Muscle of back (tissue), 13 donors: ENCODE data around the gene PLA2G4D. TPM values are rescaled to one million over a fixed set of nuclear protein-coding genes. Genes with fewer than 3 reads are reported as not detected.
A peak's percentile ranks its signal among the peaks of the same experiment; 100 is the strongest.

Source experiments
- DNase-seq, 3 donors: peaks; one replicate each; pipeline versions ENCODE4 v3.0.0 to v3.0.0-alpha.2; 2013
- long read RNA-seq, 9 donors: transcript quantifications; one replicate each; lab custom pipeline, GENCODE V29; 2026
- polyA plus RNA-seq, 10 donors: library from polyadenylated mRNA; unstranded; fragments of 120-200 nt; gene quantifications; one replicate each; pipeline ENCODE4 v1.2.1, GENCODE V29; 2013; ENCODE audit not compliant: insufficient read length in 10 of 10

The PLA2G4D gene
- polyA plus RNA-seq: under 1 TPM in 9 of 10 donors, not detected in 1; 0.09 to 0.23 (median 0.14) TPM
- long read RNA-seq, donor 1: 0 reads
- long read RNA-seq, donor 2: 0 reads
- long read RNA-seq, donor 3: 0 reads
- long read RNA-seq, donor 4: 0 reads
- long read RNA-seq, donor 5: 0 reads
- long read RNA-seq, donor 6: 0 reads
- long read RNA-seq, donor 7: 0 reads
- long read RNA-seq, donor 8: 0 reads
- long read RNA-seq, donor 9: 0 reads

- DNase-seq: no peak
Measured at GRCh38 chr15:42094512-42094963, at the start of gene PLA2G4D. Gene PLA2G4D, minus strand, starts transcription at chr15:42094562. Its CDS starts 103 bp downstream, at chr15:42094459.

GRCh38 chr15:42143356-42143755, 49.0 kb upstream of the PLA2G4D start:
- DNase-seq: no peak

- DNase-seq: no peak
Measured at GRCh38 chr15:42141795-42142667, 47.7 kb upstream of the PLA2G4D start.

- no peak for DNase-seq
Measured at GRCh38 chr15:42141246-42141645, 46.9 kb upstream of the PLA2G4D start.

GRCh38 chr15:42140383-42141070, 46.2 kb upstream of the PLA2G4D start:
- no peak for DNase-seq

- no peak for DNase-seq
Measured at GRCh38 chr15:42139596-42139995, 45.2 kb upstream of the PLA2G4D start.

- no peak for DNase-seq
Measured at GRCh38 chr15:42138968-42139386, 44.6 kb upstream of the PLA2G4D start.

GRCh38 chr15:42138411-42138810, 44.0 kb upstream of the PLA2G4D start:
- no peak for DNase-seq

GRCh38 chr15:42137461-42138261, 43.3 kb upstream of the PLA2G4D start:
- peak; percentile 37 to 77 (median 64) for DNase-seq

- no peak for DNase-seq
Measured at GRCh38 chr15:42136513-42136912, 42.2 kb upstream of the PLA2G4D start.

GRCh38 chr15:42135351-42135750, 41.0 kb upstream of the PLA2G4D start:
- DNase-seq: no peak

GRCh38 chr15:42134617-42135245, 40.4 kb upstream of the PLA2G4D start:
- no peak for DNase-seq

- DNase-seq: no peak
Measured at GRCh38 chr15:42133886-42134502, 39.6 kb upstream of the PLA2G4D start.

GRCh38 chr15:42133356-42133755, 39.0 kb upstream of the PLA2G4D start:
- DNase-seq: no peak

GRCh38 chr15:42131826-42132806, 37.8 kb upstream of the PLA2G4D start:
- no peak for DNase-seq

- no peak for DNase-seq
Measured at GRCh38 chr15:42131006-42131405, 36.6 kb upstream of the PLA2G4D start.

- DNase-seq: no peak
Measured at GRCh38 chr15:42130246-42130986, 36.1 kb upstream of the PLA2G4D start.

GRCh38 chr15:42129364-42129763, 35.0 kb upstream of the PLA2G4D start:
- DNase-seq: no peak

- DNase-seq: no peak
Measured at GRCh38 chr15:42128476-42128875, 34.1 kb upstream of the PLA2G4D start.
